Heart left ventricle (tissue), 13 donors: ENCODE results near the gene HEMK1.

ENCODE experiments used
- CTCF ChIP-seq, 12 donors: fragments of 200-600 bp; sonication (generic) in 4 of 12; IDR thresholded peaks; one replicate each; pipeline versions ENCODE4 v1.5.0 to v1.8.0; 2018 to 2022; ENCODE audit warnings: antibody characterized with exemption in 12 of 12, mild to moderate bottlenecking in 5 of 12
- POLR2A ChIP-seq, 2 donors: fragments of 450-650 bp; IDR thresholded peaks; one replicate each; pipeline ENCODE4 v1.6.1; 2017; ENCODE audit warnings: antibody characterized with exemption in 2 of 2, mild to moderate bottlenecking in 2 of 2, moderate library complexity in 2 of 2
- donor health status: ischemic (EF 13 %, LVEDD 7.1; RV severe dilation, severe dysfunction).
- donor health status: DM: no; HTN: yes; CAD: no.
- donor health status: DM: no; HTN: no; CAD: no.
- donor health status: ischemic (EF 25% LVEDD 6.9; RV normal size, moderate dysfunction).
- donor health status: ischemic (EF 25% LVEDD 5.7; RV mildly dilated, moderate dysfunction).
- donor health status: ischemic (EF 35%, LVEDD 5.7; RV mildly dilated, moderate dysfunction).
- donor health status: nonischemic (EF 11% LVEDD 7.7; RV severe dilation, severe dysfunction).
- donor health status: DM: yes; HTN: yes; CAD: no.
- donor health status: PGD.
- donor health status: ischemic (EF 29% LVEDD 5.4; RV normal size, mild dysfunction).
- donor health status: nonischemic (EF 23%, LVEDD 6.1; RV moderate dilation, normal function).

- TF ChIP-seq CTCF (IDR thresholded peaks at IDR 0.05) (no peak), POLR2A (IDR thresholded peaks at IDR 0.05) (no peak)
These were observed 34.5 kb upstream of the HEMK1 start for GRCh38 chr3:50534681-50535330.
